CD4-positive, alpha-beta memory T cell (primary cell): ENCODE measurements around the gene CYP27A1. TPM values are rescaled to one million over a fixed set of nuclear protein-coding genes. Genes with fewer than 3 reads are reported as not detected.

Source experiments
- microRNA-seq: library from miRNA; unstranded; fragments of <30 nt; microRNA quantifications from one replicate; pipeline ENCODE4 v1.2.0, GENCODE V29; 2021; ENCODE audit warnings: borderline replicate concordance, borderline number of aligned reads, borderline microRNAs expressed, mixed read lengths
- polyA plus RNA-seq, 2 donors: library from polyadenylated mRNA; unstranded; fragments of 300-500 nt; fragmentation: Illumina TruSeq; gene quantifications; one replicate each; pipeline ENCODE4 v1.2.3, GENCODE V29; 2021
- total RNA-seq, 2 experiments: library from RNA; stranded (reverse); gene quantifications; one replicate each; pipeline ENCODE4 v1.2.3, GENCODE V29; 2021

The CYP27A1 gene
- total and polyA plus RNA-seq, 4 experiments from 2014 or later, result 0.15 to 8.1 (median 7.2) TPM; not detected in 1

Small RNA genes within 50 kb of the gene (microRNA-seq; reads per million reads assigned to microRNA genes)
- gene MIR9500, result not detected

Other genes with a start within 250 kb of the CYP27A1 start
- gene USP37, start 213.8 kb upstream of the CYP27A1 start, total RNA-seq, result 10 to 100 TPM; 28.2 to 29.1 TPM
- gene USP37, start 213.8 kb upstream of the CYP27A1 start, polyA plus RNA-seq, result 10 to 100 TPM in 1 of 2 donors, 1 to 10 TPM in 1; 8.5 to 11.0 TPM
- gene CNOT9, start 213.3 kb upstream of the CYP27A1 start, total RNA-seq, result 10 to 100 TPM; 53.9 to 58.0 TPM
- 10 to 100 TPM; 19.4 to 22.9 TPM for gene CNOT9, start 213.3 kb upstream of the CYP27A1 start, polyA plus RNA-seq
- under 1 TPM; 0.26 to 0.30 TPM for gene PLCD4, start 174.2 kb upstream of the CYP27A1 start, total RNA-seq
- under 1 TPM in 1 of 2 donors, not detected in 1; 0.49 TPM for gene PLCD4, start 174.2 kb upstream of the CYP27A1 start, polyA plus RNA-seq
- gene ZNF142, start 122.5 kb upstream of the CYP27A1 start, total RNA-seq, result 10 to 100 TPM; 44.4 to 54.5 TPM
- gene ZNF142, start 122.5 kb upstream of the CYP27A1 start, polyA plus RNA-seq, result 10 to 100 TPM in 1 of 2 donors, 1 to 10 TPM in 1; 1.9 to 17.3 TPM
- gene BCS1L, start 122.5 kb upstream of the CYP27A1 start, total RNA-seq, result 10 to 100 TPM; 53.0 to 57.2 TPM
- gene BCS1L, start 122.5 kb upstream of the CYP27A1 start, polyA plus RNA-seq, result 10 to 100 TPM; 13.9 to 18.2 TPM
- 10 to 100 TPM; 28.6 to 32.9 TPM for gene RNF25, start 110.1 kb upstream of the CYP27A1 start, total RNA-seq
- gene RNF25, start 110.1 kb upstream of the CYP27A1 start, polyA plus RNA-seq, result 10 to 100 TPM; 13.5 to 22.8 TPM
- 10 to 100 TPM; 25.8 to 27.3 TPM for gene STK36, start 110.1 kb upstream of the CYP27A1 start, total RNA-seq
- gene STK36, start 110.1 kb upstream of the CYP27A1 start, polyA plus RNA-seq, result 1 to 10 TPM; 3.7 to 4.3 TPM
- 10 to 100 TPM; 23.1 to 26.1 TPM for gene TTLL4, start 71.3 kb upstream of the CYP27A1 start, total RNA-seq
- 1 to 10 TPM in 1 of 2 donors, under 1 TPM in 1; 0.36 to 5.3 TPM for gene TTLL4, start 71.3 kb upstream of the CYP27A1 start, polyA plus RNA-seq
- not detected for gene PRKAG3, start 49.7 kb downstream of the CYP27A1 start, total RNA-seq
- not detected for gene PRKAG3, start 49.7 kb downstream of the CYP27A1 start, polyA plus RNA-seq
- gene WNT6, start 77.7 kb downstream of the CYP27A1 start, total RNA-seq, result under 1 TPM in 1 of 2 experiments, not detected in 1; 0.26 TPM
- not detected for gene WNT6, start 77.7 kb downstream of the CYP27A1 start, polyA plus RNA-seq
- gene WNT10A, start 98.7 kb downstream of the CYP27A1 start, total RNA-seq, result 10 to 100 TPM; 11.1 to 12.4 TPM
- gene WNT10A, start 98.7 kb downstream of the CYP27A1 start, polyA plus RNA-seq, result 1 to 10 TPM; 7.6 to 8.1 TPM
- not detected for gene CDK5R2, start 177.5 kb downstream of the CYP27A1 start, total RNA-seq
- gene CDK5R2, start 177.5 kb downstream of the CYP27A1 start, polyA plus RNA-seq, result not detected
- gene FEV, start 203.0 kb downstream of the CYP27A1 start, total RNA-seq, result not detected
- gene FEV, start 203.0 kb downstream of the CYP27A1 start, polyA plus RNA-seq, result not detected
- not detected for gene CRYBA2, start 211.3 kb downstream of the CYP27A1 start, total RNA-seq
- gene CRYBA2, start 211.3 kb downstream of the CYP27A1 start, polyA plus RNA-seq, result not detected